T-helper 22 cell (primary cell): ENCODE measurements around the gene BSPH1.
"Not testable (repeated sequence)": the region's sequence is repeated elsewhere in the genome, so short reads cannot be mapped to it uniquely, and the experiment has no call there.

ENCODE experiments used
- DNase-seq: peaks from one replicate; pipeline ENCODE4 v3.0.0-alpha.2; 2020; ENCODE audit warnings: low read depth

BSPH1 gene, protein sequence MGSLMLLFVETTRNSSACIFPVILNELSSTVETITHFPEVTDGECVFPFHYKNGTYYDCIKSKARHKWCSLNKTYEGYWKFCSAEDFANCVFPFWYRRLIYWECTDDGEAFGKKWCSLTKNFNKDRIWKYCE

DNA sequence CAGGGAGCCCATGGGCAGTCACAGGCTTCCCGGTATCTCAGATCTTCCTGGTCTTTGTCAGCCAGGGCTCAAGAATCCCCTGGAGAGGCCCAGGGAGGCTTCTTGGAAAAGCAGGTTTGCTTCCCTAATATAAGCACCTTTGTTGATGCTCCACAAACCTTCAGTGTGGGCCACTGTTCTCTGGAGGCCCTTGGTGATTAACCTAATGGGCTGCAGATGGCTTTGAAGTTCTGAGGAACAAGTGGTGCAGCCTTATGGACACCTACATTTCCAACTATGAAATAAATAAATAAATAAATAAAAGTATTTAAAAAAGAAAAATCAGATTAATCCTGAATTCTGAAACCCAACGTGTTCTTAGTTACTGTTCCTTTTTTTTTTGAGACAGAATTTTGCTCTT is at the start of gene BSPH1:
TSS of gene BSPH1 (minus strand) at position 101 of the 400 bp plus-strand sequence. CDS start at position 12, 89 bp downstream.
- no peak for DNase-seq

DNA sequence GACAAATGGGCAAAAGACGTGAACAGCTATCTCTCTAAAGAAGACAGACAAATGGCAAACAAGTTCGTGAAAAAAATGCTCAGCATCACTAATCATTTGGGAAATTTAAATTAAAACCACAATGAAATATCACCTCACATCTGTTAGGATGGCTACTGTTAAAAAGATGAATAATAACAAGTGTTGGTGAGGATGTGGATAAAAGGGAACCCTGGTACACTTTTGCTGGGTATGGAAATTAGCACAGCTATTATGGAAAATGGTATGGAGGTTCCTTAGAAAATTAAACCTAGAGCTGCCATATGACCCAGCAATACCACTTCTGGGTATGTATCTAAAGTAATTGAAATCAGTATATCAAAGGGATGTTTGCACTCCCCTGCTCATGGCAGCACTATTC is 44.8 kb upstream of the BSPH1 start:
- no peak for DNase-seq

DNA sequence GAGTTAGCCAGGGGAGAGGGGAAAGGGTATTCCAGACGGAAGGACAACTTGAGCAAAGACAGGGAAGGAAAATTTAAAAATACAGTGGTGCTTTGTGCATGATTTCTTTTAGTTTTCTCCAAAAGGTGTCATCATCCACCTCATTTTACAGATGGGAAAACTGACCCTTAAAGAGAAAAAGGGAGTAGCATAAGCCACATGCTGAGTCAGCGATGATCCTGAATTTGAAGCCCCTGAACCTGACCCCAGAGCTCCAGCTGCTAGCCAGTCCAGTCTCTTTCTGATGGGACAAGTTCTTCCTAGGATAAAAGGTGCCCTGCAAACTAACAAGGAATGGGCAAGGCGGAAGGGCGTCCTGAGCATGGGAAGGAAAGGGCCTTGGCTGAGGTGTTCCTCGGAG is 41.6 kb upstream of the BSPH1 start:
- no peak for DNase-seq

DNA sequence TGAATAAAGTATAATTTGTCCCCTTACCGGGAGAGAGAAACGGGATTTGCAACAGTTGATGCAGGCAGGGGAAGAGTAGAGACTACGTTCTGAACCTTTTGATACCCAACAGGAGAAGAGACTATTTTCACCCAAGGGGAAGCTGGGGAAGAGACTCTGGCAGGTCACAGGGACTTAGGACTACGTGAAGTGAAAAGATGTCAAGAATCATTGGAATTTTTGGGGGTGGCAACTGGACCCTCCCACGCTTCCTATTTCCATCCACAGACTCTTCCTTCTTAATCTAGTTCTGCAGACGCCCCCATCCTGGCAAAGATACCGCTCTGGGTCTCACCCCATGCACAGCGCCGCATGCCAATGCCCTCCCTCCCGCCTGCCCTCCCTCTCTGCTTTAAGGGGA is 38.1 kb upstream of the BSPH1 start:
- no peak for DNase-seq

DNA sequence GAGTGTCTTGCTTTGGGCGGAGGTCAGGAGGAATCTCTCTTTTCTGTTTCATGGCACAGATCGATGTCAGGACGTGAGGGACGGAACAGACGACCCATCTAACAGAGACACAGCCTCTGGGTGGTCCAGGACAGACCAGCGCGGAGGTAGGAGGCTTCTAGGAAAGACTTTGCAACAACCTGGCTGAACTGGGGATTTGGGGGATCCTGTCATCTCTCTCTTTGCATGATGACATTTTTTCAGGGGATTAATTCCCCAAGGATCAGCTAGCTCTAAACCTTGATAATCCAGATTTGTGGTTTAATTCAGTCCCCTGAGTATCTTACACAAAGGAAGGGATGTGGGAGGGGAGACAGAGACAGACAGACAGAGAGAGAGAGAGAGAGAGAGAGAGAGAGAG is 37.5 kb upstream of the BSPH1 start:
- no peak for DNase-seq

DNA sequence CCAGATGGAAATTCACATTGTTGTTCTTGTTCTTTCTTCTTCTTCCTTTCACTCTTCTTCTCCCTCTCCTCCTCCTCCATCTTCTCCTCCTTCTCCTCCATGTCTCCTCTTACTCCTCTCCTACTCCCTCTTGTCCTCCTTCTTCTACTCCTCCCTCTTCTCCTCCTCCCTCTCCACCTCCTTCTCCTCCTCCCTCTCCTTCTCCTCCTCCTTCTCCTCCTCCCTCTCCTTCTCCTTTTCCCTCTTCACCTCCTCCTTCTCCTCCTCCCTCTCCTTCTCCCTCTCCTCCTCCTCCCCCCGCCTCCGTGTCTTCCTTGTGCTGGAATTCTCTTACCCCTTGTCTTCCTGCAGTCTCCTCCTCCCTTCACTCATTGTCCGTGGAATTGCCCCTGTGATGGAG is 33.5 kb upstream of the BSPH1 start:
- DNase-seq: no peak

DNA sequence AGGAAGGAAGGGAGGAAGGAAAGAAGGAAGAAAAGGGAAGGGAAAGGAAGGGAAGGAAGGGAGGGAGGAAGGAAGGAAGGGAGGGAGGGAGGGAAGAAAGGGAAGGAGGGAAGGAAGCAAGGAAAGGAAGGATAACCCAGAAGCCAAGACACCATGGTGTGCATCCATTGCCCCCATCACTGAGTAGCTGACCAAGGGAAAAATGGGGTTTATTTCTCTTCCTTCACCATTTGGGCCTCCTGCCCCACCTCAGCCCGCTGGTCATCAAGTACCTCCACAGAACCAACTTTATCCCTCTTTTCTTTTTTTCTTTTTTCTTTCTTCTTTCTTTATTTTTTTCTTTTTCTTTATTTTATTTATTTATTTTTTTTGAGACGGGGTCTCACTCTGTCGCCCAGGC is 31.5 kb upstream of the BSPH1 start:
- no peak for DNase-seq

DNA sequence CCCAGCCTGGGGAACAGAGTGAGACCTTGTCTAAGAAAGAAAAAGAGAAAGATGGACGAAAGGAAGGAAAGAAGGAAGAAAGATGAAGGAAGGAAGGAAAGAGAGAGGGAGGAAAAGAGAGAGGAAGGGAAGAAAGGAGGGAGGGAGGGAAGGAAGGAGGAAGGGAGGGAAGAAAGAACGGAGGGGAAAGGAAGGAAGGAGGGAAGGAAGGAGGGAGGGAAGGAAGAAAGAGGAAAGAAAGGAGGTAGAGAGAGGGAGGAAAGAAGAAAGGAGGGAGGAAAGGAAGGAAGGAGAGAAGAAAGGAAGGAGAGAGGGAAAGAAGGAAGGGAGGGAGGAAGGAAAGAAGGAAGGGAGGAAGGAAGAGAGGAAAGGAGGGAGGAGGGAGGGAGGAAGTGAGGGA is 31.0 kb upstream of the BSPH1 start:
- no peak for DNase-seq

DNA sequence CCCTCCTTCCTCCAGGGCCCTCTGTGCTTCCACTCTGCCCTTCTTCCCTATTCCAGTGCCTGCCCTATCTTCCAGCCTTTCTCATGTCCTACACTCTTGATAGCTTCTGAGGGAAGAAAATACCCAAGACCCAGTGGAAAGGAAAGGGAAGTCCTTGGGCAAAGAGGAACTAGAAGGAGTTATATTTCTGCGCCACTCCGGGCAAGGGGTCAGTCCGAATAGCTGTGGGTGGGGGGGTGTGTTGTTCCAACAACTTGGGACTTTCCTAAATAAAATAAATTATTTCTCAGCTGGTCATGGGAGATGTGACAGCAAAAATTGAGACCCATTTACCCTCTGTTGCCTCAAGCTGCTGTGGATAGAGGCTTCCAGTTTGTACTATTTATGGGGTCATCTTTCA is 28.7 kb upstream of the BSPH1 start:
- no peak for DNase-seq

DNA sequence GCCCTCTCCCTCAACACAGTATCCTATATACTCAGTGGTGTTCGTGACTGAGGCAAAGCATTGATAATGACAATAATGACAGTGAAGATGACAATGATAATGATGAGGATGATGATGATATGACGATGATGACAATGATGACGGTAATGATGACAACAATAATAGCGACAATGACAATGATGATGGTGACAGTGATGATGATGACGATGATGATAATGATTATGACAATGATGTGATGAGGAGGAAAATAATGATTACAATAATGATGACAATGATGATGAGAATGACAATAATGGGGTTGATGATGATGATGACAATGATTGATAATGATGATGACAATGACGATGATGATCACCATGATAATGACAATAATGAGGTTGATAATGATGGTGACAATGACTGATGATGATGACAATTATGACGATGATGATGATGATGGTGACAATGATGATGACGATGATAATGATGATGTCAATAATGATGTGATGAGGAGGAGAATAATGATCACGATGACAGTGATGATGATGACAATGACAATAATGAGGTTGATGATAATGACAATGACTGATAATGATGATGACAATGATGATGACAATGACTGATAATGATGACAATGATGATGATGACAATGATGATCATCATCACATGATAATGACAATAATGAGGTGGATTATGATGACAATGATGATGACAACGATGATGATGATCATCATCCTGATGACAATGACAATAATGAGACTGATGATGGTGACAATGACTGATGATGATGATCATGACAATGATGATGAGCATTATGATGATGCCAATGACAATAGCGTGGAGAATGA is 19.2 kb upstream of the BSPH1 start:
- no peak for DNase-seq

DNA sequence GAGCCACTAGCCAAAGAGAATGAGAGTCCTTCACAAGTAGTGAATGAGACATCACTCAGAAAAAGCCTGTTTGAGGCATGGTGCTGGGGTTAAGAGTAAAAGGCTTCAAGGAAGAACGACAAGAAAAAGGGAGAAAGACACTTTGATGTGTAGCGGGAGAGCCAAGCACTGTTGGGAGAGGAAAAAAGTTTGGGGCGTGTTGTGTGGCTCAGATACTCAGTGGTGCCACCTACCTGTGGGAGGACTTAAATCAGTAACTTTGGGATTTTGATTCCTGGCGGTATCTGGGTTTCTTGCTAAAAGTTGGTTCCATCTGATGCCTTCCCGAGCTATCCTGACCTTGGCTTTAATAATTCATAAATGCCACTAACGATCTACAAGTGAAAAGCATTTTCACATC is 14.8 kb upstream of the BSPH1 start:
- no peak for DNase-seq

DNA sequence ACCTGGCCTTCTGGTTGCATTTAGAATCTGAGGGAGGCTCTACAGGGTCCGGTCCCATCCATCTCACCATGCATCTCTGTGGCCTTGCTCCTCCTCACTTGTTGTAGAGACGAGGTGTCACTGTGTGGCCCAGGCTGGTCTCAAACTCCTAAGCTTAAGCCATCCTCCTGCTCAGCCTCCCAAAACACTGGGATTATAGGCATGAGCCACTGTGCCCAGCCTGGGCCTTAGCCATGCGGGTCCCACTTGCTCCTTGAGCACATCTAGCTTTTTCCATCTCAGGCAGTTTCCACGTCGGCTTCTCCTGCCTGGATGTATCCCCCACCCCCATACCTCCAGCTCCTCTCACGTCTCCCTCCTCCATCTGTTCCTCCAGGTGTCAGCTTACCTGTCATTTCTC is 12.3 kb upstream of the BSPH1 start:
- DNase-seq: no peak

DNA sequence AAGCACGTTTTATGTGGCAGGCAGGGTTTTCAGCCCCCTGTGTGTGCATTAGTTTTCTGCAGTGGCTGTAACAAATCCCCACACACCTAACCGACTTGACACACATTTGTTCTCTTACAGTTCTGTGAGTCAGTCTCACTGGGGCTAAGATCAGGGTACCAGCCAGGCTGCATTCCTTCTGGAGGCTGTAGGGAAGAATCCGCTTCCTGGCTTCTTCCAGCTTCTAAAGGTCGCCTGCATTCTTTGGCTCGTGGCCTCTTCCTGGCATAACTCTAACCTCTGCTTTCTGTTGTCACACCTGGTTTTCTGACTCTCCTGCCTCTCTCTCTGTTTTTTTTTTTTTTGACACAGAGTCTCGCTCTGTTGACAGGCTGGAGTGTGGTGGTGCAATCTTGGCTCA is 8.9 kb upstream of the BSPH1 start:
- no peak for DNase-seq

DNA sequence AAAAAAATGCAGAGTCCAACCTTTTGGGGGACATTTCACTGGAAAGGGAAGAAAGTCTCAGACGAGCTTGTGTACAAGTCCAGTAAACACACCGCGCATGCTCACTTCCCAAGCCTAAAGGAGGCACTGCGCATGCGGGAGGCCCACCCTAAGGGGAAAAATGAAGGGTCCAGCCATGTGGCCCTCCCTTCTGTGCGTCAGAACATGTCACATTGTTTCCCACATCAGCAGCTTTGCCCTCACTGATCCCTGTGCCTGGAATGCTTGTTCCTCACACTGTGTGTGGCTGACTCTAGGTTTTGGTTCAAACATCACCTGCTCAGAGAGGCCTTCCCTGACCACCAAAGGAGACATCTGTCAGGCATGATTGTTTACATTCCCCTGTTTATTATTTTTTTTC is 6.8 kb upstream of the BSPH1 start:
- no peak for DNase-seq

DNA sequence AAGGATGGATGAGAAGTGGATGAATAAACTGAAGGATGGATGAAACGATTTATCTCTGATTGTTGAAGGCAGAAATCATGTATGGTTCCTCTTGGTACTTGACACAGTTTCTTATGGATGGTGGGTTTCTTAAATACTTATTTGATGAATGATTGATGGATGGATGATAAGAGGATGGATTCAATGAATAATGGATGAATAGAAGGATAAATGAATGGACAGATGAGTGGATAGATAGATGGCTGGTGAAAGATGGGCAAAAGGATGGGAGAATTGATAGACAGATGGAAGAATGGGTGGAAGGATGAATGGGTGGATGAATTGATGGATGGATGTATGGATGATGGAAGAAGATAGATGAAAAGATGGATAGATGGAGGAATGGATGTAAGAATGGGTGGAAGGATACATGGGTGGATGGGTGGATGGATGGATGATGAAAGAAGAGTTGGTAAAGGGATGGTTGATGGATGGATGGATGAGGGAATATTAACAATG is 4.3 kb upstream of the BSPH1 start:
- DNase-seq: no peak

DNA sequence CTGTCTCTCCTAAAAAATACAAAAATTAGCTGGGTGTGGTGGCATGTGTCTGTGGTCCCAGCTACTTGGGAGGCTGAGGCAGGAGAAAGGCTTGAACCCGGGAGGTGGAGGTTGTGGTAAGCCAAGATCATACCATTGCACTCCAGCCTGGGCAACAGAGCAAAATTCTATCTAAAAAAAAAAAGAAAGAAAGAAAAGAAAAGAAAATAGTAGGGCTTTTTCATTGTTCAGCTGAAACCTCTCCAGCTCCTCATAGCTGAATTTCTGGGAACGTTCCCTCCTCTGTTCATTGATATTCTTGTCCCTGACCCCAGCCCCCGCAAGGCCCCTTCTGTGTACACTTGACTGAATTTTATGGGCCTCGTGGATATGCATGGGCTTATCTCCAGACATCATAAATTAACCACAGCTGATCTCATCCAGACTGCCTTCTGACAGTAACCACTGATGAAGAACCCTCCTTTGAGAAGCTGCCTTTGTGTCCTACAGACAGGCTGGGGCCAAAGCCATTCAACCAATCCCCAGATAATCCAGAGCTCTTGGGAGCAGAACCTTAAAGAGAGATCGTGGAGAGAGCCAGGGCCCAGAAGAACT is 2.3 kb upstream of the BSPH1 start, which contains the start of gene ELSPBP1:
TSS of gene ELSPBP1 (plus strand) at position 424 of the 594 bp plus-strand sequence. CDS start 14,036 bp downstream, outside the sequence.
- DNase-seq: no peak

DNA sequence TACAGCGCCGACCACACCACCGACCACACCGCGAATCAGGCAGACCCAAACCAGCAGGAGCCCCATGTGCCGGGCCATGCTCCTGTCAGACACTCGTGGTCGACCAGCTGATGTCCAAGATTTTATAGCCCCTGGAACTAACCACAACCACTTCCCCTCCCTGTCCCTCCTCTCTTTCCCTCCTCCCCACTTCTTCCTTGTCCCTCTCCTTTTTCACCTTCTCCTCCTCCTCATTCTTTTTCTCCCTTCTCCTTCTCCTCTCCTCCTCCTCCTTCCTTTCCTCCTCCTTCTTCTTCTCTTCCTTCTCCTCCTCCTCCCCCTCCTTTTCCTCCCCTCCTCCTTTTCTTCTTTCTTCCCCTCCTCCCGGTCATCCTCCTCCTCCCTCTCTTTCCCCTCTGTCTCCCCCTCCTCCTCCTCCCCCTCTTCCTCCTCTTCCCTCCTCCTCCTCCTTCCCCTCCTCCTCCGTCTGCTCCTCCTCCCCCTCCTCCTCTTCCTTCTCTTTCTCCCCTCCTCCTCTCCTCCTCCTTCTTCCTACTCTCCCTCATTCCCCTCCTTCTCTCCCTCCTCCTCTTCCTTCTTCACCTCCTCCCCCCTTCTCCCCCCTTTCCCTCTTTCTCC is 670 bp downstream of the BSPH1 start:
- no peak for DNase-seq

DNA sequence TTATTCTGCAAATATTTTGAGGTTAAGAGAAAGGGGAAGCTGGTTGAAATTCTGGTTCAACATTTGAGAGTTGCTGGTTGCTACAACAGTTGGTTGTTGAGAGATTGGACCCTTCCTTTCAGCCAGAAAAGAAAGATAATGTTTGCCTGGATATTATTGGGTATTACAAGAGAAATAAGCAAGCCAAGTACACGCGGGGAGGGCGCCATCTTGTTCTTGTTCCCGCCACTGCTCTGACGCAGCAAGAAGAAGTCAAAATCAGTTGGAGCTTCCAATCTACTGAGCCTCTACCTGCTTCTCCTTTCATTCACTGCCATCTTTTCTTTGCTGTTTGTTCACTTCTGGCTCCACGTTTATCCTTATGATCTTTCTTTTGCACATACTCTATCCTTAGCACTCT is 18.4 kb downstream of the BSPH1 start:
- DNase-seq: no peak

DNA sequence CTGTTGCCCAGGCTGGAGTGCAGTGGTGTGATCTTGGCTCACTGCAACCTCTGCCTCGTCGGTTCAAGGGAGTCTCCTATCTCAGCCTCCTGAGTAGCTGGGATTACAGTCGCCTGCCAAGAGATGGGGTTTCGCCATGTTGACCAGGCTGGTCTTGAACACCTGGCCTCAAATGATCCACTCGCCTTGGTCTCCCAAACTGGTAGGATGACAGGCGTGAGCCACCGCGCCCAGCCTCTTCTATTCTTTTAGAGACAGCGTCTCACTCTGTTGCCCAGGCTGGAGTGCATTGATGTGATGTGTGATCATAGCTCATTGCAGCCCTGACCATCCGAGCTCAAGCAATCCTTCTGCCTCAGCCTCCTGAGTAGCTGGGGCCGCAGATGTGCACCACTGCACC is 36.0 kb downstream of the BSPH1 start:
- not testable (repeated sequence) for DNase-seq

DNA sequence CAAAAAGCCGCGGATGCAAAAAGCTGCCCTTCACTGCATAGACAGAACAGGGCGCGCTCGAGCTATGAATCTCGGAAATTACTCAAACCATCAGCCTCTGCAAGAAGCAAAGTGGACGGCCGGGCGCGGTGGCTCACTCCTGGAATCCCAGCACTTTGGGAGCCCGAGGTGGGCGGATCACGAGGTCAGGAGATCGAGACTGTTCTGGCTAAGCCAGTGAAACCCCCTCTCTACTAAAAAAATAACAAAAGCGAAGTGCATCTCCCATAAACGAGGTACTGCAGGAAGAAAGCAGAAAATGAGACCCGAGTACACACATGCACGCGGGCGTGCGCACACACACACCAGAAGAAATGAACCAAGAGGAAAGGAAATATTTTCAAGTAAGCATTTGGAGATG is 39.8 kb downstream of the BSPH1 start:
- not testable (repeated sequence) for DNase-seq

DNA sequence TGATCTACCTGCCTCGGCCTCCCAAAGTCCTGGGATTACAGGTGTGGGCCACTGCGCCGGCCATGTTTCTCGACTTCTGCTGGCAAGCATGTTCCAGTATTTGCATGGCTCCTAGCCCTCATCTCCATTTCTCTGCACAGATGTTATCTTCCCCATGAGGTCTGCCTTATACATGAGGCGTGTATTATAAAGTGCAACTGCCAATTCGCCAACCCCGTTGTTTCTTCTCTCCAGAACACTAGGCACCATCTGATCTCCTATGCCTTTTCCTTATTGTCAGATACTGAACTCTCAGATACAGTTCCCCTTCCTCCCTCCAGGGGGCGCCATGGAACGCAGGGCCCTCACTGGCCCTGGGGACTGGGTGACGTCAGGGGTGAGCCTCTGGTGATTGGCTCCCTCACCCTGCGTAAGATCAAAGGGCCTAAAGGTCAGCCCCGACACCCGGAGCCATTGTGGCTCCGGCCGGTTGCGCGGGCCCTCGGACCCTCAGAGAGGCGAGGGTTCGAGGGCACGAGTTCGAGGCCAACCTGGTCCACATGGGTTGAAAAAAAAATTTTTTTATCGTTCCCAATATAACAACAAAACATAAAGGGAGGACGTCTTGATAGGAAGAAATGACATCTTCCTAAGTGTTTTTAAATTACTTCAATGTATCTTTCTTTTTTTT is 42.0 kb downstream of the BSPH1 start:
- not testable (repeated sequence) for DNase-seq

DNA sequence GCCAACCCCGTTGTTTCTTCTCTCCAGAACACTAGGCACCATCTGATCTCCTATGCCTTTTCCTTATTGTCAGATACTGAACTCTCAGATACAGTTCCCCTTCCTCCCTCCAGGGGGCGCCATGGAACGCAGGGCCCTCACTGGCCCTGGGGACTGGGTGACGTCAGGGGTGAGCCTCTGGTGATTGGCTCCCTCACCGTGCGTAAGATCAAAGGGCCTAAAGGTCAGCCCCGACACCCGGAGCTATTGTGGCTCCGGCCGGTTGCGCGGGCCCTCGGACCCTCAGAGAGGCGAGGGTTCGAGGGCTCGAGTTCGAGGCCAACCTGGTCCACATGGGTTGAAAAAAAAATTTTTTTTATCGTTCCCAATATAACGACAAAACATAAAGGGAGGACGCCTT is 63.4 kb downstream of the BSPH1 start:
- DNase-seq: not testable (repeated sequence)
